DOHH2 (cell line): ENCODE measurements around the gene ATOH7.

Experiments used
- H3F3A ChIP-seq: fragments of 200-600 bp; sonication (generic), shearing (Covaris generic); 2 replicates; pipeline ENCODE4 v1.6.0; 2016; ENCODE audit warnings: antibody characterized with exemption, mild to moderate bottlenecking; ENCODE audit not compliant: control insufficient read depth, insufficient read depth
- H3K27ac ChIP-seq: fragments of 200-600 bp; sonication (generic); 2 replicates; pipeline ENCODE4 v1.5.1; 2014; ENCODE audit warnings: low read depth, mild to moderate bottlenecking, low read length, moderate library complexity
- H3K27me3 ChIP-seq: fragments of 200-600 bp; sonication (generic); 2 replicates; pipeline ENCODE4 v1.6.1; 2014; ENCODE audit warnings: mild to moderate bottlenecking, low read length, mixed read lengths; ENCODE audit not compliant: control insufficient read depth
- H3K36me3 ChIP-seq: fragments of 200-600 bp; sonication (generic); 2 replicates; pipeline ENCODE4 v1.6.1; 2014; ENCODE audit warnings: mild to moderate bottlenecking, low read length, moderate library complexity, mixed read lengths; ENCODE audit not compliant: control insufficient read depth
- H3K4me1 ChIP-seq: fragments of 200-600 bp; sonication (generic); 2 replicates; pipeline ENCODE4 v1.6.1; 2014; ENCODE audit warnings: mild to moderate bottlenecking, low read length, mixed read lengths; ENCODE audit not compliant: control insufficient read depth
- H3K4me2 ChIP-seq: fragments of 200-600 bp; sonication (generic); 2 replicates; pipeline ENCODE4 v1.6.0; 2014; ENCODE audit warnings: mild to moderate bottlenecking, low read length, moderate library complexity
- H3K4me3 ChIP-seq: fragments of 200-600 bp; sonication (generic); 2 replicates; pipeline ENCODE4 v1.5.1; 2014; ENCODE audit warnings: mild to moderate bottlenecking, low read length, mixed read lengths
- H3K79me2 ChIP-seq: fragments of 200-600 bp; sonication (generic); 2 replicates; pipeline ENCODE4 v1.6.1; 2014; ENCODE audit warnings: mild to moderate bottlenecking, low read length, mixed read lengths; ENCODE audit not compliant: control insufficient read depth
- H3K9me2 ChIP-seq: fragments of 200-600 bp; sonication (generic); replicated peaks from 2 replicates; pipeline ENCODE4 v1.6.1; 2014; ENCODE audit warnings: mild to moderate bottlenecking, low read length, mixed read lengths; ENCODE audit not compliant: control insufficient read depth
- H3K9me3 ChIP-seq: fragments of 200-600 bp; sonication (generic); 2 replicates; pipeline ENCODE4 v1.6.1; 2014; ENCODE audit warnings: antibody characterized with exemption, low read length, mixed read lengths; ENCODE audit not compliant: control insufficient read depth, insufficient read depth
- H4K20me1 ChIP-seq: fragments of 200-600 bp; sonication (generic); 2 replicates; pipeline ENCODE4 v1.6.0; 2014; ENCODE audit warnings: low read depth, mild to moderate bottlenecking, antibody characterized with exemption, low read length, moderate library complexity; ENCODE audit not compliant: control insufficient read depth, insufficient read depth
- CTCF ChIP-seq: fragments of 200-600 bp; sonication (generic); IDR thresholded peaks from one replicate; pipeline ENCODE4 v1.5.1; 2014; ENCODE audit warnings: antibody characterized with exemption, mild to moderate bottlenecking, low read depth, low read length; ENCODE audit not compliant: poor library complexity, severe bottlenecking
- EZH2phosphoT487 ChIP-seq: fragments of 200-600 bp; sonication (generic); IDR thresholded peaks from 2 replicates; pipeline ENCODE4 v1.6.1; 2017; ENCODE audit warnings: borderline replicate concordance, mild to moderate bottlenecking, antibody characterized with exemption, low read length, moderate library complexity, mixed read lengths

Gene ATOH7

GRCh38 chr10:68269562-68270290 is 37.8 kb upstream of the ATOH7 start:
- Histone ChIP-seq H4K20me1 (no peaks in the 10 kb centered on the region), H3F3A (no peaks in the 10 kb centered on the region), H3K4me3 (no peak overlapping the region), H3K4me2 (no peak overlapping the region), H3K4me1 (no peaks in the 10 kb centered on the region), H3K9me2 (no peaks in the 10 kb centered on the region), H3K36me3 (no peaks in the 10 kb centered on the region), H3K9me3 (no peaks in the 10 kb centered on the region), H3K27ac (no peak overlapping the region), H3K79me2 (no peaks in the 10 kb centered on the region), H3K27me3 (no peaks in the 10 kb centered on the region)
- TF ChIP-seq EZH2phosphoT487: no peak
- no peak for TF ChIP-seq CTCF

GRCh38 chr10:68261132-68261856 is 29.4 kb upstream of the ATOH7 start:
- H3K4me1 ChIP-seq: no peaks in the 10 kb centered on the region
- H3F3A ChIP-seq: no peaks in the 10 kb centered on the region
- H4K20me1 ChIP-seq: no peaks in the 10 kb centered on the region
- H3K79me2 ChIP-seq: no peaks in the 10 kb centered on the region
- no peak overlapping the region for H3K4me3 ChIP-seq
- no peaks in the 10 kb centered on the region for H3K9me2 ChIP-seq
- H3K27me3 ChIP-seq: no peaks in the 10 kb centered on the region
- H3K9me3 ChIP-seq: no peaks in the 10 kb centered on the region; the same call in 1 of the 2 replicates
- TF ChIP-seq EZH2phosphoT487: no peak
- no peak for TF ChIP-seq CTCF
- no peak overlapping the region for H3K27ac ChIP-seq
- H3K36me3 ChIP-seq: no peaks in the 10 kb centered on the region
- H3K4me2 ChIP-seq: no peak overlapping the region

- Histone ChIP-seq H3K27me3 (no peaks in the 10 kb centered on the region), H3K27ac (no peak overlapping the region), H3K79me2 (no peaks in the 10 kb centered on the region), H3K4me3 (no peak overlapping the region), H3K4me1 (no peaks in the 10 kb centered on the region), H3F3A (no peaks in the 10 kb centered on the region), H3K4me2 (no peak overlapping the region), H3K9me2 (no peaks in the 10 kb centered on the region), H3K9me3 (no peaks in the 10 kb centered on the region), H4K20me1 (no peaks in the 10 kb centered on the region), H3K36me3 (no peaks in the 10 kb centered on the region)
- TF ChIP-seq CTCF (no peak), EZH2phosphoT487 (no peak)
Observed at GRCh38 chr10:68253346-68253745, 21.4 kb upstream of the ATOH7 start.
